ENCODE measurements around the gene ADM.

The ADM gene

DNA sequence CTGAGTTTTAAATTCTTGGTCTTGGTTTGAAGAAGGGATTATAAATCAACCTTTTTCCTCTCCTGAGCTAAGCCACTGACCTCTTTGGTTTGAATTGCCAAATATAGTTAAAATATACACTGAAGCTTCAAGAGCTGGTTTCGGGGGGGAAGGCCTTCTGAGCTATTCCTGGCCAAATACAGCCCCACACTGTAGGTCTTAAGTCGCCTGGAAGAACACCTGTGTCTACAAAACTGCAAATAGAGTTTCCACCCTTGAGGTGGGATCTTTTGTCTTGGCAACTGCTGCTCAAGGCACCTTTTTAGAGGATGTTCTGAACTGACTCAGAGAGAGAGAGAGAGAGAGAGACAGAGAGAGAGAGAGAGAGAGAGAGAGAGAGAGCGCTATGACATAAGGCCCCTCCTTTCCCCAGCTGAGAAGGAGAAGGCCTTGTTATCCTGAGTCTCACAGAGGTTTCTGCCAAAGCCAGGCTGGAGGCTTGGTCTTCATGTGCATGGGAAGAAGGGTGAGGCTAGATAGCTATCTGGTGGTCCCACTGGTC is 5.5 kb downstream of the ADM start:
- no peak for DNase-seq (ENCODE audit: low read depth)

DNA sequence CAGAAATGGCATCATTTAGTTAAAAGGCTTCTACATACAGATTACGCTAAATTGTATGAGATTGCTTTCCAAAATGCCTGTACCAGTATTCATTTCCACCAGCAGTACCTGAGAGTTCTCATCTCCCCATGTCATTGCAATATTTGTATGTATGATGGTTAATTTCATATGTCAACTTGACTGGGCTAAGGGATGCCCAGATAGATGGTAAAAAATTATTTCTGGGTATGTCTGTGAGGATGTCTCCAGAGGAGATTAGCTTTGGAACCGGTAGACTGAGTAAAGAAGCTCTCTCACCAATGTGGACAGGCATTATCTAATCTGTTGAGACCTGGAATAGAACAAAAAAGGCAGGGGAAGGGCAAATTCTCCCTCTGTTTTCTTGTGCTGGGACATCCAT is 6.9 kb downstream of the ADM start:
- DNase-seq (ENCODE audit: low read depth): no peak

DNA sequence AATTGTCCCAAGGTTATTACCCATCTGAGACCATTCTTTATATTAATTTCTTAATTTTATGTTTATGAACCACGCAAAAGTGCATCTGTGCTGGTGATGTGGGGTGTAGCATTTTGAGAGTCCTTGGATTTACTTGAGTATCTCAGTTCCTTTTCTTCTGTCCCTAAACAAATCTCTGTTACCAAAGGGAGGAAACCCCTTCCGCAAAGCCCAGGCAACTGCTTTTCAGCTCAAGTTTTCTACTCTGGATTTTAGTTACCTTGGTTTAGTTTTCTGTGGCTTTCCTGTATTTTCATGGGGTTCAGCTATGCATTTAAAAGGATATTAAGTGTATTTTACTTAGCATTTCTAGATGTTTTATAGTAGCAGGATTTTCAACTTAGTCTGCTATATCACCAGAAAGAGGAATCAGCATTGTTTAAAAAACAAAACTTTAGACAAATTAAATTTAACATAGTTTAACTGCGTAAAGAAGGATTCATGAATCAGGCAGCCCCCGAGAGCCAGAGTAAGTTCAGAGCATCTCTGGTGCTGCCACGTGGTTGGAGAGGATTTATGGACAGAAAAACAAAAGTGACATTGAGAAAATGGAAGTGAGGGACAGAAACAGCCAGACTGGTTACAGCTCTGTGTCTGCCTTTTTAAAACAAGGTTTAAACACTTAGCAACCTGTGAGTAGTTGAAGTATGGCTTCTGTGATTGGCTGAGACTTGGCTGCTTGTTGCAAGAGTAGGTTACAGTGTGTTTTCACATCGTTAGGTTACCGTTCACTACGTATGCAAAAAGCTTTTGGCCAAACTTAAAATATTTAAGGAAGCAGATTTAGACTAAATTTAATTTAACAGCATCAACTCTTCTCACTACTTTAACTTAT is 9.6 kb downstream of the ADM start:
- DNase-seq (ENCODE audit: low read depth): no peak

DNA sequence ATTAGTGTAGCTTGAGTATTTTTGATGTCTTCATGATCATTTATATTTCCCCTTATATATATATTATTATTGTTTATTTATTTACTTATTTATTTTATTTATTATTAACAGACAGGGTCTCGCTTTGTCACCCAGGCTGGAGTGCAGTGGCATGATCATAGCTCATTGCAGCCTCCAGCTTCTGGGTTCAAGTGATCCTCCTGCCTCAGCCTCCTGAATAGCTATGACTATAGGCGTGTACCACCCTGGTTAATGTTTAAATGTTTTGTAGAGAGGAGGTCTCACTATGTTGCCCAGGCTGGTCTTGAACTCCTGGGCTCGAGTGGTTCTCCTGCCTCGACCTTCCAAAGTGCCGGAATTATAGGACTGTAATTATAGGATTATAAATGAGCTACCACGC is 10.2 kb downstream of the ADM start:
- no peak for DNase-seq (ENCODE audit: low read depth)

DNA sequence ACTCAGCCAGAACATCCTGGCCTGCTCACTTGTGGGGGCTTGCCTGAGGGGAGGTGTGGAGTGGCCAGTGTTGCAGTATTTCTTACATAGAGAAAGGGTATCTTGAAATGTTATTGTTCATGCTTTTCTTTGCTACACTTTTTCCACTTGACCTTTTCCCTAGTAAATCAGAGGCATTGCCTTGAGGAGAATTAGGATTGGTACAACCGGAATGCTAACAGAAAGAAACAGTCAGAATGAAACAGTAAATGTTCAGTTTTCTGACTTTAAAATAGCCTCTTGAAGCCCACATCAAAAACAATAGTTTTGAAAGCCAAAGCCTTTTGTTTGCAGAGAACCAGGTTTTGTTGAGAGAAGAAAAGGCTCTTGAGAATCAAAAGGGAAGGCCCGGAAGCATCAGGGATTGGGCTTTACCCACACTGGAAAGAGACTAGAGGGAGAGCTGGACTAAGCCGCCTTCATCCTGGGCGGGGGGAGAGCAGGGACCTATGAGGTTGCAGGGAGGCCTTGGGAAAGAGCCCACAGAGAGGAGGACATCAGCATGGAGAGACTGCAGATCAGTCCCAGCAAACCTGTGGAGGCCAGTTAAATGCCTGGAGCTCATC is 12.4 kb downstream of the ADM start:
- DNase-seq (ENCODE audit: low read depth): no peak

DNA sequence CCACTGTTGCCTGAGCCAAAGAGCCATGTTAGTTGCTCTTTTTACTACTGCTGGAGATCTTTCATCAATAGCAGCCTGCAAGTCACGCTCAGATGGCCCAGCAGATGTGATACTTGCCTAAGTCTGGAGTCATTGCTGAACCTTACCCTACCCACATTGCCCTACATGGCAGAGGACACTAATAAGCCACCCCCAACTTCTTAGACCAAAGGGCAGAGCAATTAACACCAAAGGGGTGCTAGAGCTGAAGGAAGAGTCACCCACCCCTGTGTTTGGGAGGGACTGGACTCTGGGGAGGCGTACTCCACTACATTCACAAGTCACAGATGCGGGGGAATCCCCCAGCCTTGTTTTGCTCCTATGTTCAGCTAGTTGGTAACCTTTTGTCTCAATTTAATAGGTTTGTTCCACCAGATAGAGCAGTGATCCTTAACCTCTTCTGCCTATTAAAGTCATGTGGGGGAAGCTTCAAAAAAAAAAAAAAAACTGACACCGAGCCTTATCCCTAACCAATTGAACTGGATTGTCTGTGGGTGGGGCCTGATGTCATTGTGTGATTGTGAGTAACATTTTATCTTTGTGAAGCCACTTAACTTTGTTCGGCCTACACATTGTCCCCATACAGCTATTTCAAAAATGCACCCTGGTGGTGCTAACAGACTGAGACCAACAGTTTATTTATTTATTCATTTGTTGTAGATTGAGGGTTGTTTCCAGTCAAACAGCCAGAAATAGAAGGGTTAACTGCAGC is 13.1 kb downstream of the ADM start:
- no peak for DNase-seq (ENCODE audit: low read depth)

DNA sequence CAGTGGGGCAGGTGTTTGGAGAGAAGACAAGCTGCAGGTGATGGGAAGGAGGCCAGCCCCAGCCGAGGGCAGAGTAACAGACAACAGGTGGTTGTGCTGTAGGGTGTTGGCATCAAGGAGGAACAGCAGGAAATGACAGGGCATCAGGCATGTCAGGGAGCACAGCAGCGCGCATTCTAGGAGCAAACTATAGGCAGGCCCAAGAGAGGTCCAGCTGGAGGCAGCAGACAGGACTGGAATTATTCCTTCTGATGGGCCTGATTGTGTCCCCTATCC is 13.6 kb downstream of the ADM start:
- no peak for DNase-seq (ENCODE audit: low read depth)

DNA sequence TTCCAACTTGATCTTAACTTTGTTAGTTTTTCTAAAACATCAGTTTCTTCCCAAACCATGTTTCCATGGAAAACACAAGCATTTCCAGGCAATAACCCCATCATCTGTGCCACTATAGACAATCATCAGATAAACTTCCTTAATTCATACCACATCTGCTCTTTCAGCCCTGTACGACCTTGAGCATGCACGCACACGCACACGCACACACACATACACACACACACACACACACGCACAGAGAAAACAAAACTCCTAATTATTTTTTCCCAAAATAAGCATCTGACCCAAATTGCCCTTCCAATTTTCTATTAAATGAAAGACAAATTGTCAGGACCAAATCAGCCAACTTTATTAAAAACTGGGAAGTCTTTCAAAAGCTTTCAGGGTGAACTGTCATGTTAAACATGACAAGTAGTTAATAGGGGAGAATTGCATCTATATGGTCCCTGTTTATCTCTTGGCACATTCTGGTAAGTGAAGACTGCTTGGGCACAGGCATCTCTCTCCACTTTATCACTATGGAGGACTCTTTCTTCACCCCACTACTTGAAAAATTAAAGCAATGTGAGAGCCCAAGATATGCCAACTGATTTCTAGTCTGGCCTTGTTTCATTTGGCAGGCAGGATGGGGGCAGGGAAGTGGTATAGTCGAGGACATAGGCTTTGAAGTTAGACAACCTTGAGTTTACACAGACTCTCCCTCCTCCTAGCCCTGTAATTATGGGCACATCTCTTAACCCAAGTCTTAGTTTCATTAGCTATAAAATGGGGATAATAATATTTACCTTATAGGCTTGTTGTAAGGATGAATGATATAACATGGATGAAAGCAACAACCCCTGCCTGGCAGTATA is 15.1 kb downstream of the ADM start:
- DNase-seq (ENCODE audit: low read depth): no peak

DNA sequence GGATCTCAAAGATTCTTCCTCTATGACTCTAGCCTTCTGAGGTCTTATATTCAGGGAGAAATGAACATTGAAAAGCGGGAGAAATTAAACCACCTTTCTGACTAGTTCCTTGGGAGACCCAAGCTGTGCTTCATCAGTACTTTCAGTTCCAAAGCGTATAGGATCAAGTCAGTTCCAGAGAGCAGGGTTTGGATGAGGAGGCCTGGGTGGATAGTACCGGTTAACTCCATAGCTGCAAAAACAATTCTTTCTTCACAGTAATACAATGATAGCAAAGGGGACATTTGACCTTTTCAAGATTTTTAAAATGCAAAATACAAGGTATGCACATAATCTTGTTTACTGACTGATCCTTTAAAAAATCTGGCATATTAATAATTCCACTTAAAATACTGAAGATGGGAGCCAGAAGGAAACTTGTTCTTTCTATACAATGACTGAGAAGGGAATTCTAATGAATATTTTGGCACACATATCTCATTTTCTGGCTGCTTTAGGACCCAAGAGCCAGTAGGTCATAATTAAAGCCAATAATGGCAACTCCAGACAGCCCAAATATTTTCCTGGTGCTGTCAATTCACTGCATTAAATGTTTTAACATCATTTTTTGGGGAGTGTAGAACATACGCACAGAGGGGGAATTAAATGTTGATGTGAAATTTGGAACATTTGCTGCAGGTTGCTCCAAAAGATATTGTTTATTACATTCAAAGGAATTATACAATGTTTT is 16.0 kb downstream of the ADM start:
- no peak for DNase-seq (ENCODE audit: low read depth)

DNA sequence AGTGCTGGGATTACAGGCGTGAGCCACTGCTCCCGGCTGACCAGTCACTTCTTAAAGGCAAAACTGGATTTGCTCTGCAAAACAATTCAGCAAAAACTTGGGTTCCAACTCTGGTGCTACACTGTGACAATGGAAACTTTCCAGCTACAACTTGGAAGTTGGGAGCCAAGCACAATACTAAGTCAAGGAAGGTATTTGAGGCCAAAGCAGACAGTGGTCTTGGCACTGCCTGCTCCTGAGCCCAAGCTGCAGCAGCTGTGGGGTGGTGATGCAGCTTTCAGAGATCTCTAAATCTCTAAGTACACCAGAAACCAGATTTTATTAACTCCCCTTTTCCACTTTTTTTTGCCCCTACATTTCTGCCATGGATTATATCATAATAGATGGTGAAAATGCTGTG is 17.5 kb downstream of the ADM start:
- no peak for DNase-seq (ENCODE audit: low read depth)

DNA sequence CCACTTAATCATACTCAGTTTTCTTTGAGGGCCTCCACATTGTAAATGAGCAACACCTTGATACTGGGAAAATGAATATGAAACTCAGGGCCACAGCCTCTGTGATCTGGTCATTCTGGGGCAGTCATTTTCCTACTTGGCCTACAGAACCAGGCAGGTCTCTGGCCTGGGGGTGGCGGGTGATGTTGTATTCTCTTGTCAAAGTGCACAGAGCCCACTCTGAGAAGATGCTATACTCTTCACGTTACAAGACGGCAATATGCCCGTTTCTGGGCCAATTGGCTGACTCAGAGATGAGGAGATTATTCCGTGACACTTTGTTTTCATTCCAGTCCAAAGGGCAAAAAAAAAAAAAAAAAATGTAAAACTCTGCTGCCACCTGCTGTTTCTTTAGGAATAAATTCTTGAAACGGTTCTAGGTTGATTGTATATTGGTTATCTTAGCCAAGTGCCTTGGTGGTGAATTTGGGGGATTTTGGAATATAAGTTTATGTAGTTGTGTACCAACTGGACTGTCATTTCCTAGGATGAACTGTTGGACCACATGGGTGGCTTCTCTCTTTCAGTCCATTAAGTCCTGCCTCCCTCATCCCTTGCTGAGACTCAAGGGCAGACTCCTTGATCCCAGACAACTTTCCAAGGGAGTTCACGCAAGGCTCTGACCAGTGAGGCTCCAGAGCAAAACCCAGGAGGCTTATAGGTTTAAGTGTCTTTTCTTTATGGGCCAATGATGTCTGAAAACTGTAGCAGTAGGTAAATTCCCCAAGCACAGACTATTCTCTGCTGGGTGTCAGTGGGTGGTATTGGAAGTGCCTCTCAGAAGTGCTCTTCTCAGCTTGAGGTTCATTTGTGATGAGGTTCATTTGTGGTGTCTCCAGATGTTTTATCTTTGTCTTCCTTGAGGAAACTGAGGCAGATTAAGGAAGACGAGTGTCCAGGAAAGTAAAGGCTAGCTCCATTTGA is 18.2 kb downstream of the ADM start:
- no peak for DNase-seq (ENCODE audit: low read depth)

DNA sequence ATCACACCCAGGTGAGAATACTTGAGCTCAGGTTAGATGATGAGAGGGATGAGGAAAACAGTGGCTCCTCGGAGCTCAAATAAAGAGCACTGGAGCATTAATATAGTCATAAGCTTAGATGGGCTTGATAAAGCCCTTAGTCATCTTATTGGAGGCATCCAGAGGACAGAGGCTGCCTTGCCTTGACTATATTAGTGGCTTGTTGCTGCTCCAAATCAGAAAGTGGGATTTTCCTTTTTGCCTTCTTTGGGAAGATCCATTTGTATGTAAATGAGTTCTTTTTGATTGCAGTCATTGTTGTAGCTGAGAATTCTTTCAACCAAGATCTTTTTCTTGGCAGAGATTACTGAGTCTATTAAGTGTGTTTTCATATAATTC is 18.9 kb downstream of the ADM start:
- no peak for DNase-seq (ENCODE audit: low read depth)

DNA sequence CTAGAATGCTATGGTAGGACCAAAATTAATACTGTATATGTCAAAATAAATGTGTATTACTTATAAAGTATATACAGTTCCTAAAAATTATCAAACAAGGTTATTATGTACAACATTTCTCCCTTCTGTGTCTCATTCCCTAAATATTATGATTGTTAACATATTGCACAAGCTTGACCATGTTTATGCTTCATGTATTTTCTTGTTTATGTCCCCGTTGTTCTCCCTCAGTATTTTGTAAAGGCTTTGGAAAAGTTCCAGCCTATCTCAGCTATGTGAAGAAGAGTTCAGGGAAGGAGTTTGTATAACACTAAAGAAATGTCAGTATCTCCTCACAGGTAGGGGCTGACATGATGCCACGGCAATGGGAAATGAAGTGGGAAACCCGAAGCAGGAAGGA is 19.6 kb downstream of the ADM start:
- no peak for DNase-seq (ENCODE audit: low read depth)

DNA sequence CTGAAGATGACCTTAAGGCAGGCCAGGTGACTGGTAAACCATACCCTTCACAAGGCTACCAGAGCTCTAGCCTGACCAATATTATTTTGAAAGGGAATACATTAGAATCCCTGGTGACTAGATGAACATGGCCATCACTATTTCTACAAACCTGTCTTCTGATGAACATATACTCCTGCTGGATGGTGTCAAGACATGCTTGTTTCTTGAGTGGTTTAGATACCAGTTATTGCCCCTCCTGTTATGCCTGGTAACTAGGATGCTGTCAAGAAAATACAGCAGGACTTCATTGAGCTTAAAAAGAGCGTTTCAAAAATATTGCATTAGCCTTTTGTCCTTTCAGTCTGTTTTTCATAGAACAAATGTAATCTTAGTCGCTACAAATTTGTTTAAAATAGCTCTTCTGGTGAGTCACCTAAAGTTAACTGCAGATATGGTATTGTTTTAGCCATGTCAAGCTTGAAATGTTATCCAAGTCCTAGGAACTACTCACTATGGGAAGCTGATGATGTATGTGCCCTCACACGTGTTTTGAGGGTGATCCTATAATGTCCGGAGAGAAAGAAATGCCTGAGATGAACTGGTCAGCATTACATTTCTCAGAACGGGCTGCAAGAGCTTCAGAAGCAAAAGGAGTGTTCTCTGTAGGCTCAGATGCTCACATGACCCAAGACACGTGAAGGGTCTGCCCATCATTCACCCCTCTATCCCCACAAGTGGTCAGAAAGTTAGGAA is 20.6 kb downstream of the ADM start:
- DNase-seq (ENCODE audit: low read depth): no peak

DNA sequence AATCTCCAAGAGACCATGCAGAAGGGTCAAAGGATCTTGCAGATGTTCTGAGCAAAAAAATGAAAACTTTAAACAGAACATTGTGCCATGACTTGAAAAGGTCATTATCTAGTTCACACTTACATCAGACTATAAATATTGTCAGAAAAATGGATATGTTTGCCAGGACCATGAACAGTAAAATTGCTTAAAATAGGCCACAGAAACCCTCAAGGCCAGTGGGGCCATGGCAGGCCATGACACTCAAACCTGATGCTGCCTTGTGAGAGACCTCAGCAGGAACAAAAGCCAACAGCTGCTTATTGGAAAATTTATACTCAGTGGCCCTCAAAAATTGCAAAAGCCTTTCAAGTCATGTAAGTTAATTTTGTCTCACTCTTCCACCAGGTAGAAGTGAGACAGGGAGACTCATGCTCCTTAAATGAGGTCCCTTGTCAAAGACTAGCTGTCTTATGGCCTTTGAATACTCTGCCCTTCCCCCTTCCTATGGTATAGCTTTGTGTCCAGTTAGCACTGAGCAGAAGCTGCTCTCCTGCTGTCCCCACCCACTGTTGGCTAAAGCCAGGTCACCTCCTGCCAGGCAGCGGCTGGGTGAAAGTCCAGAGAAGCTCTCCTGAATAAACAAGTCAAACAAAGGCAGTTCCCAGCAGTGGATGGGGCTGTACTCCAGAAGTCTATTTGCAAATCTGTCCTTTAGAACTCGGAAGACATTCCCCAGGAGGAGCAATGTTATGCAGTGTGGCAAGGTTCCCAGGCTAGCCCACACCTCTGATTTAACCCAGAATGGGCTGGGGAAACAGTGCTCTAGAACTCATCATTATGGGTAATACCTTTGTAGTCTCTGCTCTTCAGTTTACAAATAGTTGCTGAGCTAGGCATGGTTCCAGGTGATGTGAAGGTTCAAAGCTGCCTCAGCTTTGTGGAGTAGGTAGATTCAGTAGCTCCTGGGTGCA is 21.4 kb downstream of the ADM start:
- no peak for DNase-seq (ENCODE audit: low read depth)

DNA sequence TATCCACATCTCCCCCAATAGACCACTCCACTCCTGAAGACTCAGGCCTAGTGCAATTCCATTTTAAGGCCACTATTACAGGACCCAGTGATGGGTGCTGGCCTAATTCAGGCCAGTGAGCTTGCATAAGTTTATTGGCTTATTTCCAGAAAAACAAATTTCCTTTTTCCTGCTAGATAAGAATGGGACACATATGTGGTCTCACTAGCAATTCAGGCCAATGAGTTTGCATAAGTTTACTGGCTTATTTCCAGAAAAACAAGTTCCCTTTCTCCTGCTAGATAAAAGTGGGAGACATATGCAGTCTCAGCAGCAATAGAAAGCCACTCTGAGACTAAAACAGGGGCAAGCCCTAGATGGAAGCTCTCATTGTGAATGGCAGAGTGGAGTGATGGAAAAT is 22.4 kb downstream of the ADM start:
- DNase-seq (ENCODE audit: low read depth): no peak

DNA sequence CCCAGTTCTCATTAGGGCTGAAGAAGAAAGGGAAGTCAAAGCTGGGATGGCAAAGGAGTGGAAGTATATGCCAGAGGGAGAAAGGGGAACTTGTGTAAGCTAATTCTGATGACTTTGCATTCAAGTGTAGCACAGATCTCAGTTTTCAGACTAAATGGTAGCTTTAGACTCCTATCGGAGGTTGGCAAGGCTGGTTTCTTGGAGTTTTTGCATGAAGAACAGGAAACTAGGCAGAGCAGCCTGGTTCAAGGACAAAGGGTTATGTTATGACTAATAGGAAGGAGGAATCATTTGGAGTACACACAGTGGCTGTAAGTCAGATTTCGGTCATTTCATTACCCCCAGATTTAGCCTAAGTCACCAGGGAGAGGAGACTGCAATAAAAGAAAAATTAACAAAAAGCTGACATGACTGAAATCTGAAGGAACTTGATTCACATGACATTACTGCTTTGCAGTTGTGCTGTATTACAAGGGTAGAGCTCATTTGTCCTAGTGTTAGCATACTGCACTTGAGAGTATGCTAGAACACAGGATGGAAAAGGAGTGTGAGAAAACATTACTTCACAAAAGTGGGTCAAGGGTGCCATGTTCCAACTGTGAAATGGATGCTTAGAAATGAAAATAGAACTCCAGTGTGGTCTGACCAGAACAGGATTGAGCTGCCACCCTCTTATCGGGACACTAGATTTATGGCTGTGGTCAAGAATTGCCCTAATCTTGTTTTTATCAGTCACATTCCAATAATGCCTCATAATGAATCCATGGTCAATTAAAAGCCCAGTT is 23.6 kb downstream of the ADM start:
- no peak for DNase-seq (ENCODE audit: low read depth)

DNA sequence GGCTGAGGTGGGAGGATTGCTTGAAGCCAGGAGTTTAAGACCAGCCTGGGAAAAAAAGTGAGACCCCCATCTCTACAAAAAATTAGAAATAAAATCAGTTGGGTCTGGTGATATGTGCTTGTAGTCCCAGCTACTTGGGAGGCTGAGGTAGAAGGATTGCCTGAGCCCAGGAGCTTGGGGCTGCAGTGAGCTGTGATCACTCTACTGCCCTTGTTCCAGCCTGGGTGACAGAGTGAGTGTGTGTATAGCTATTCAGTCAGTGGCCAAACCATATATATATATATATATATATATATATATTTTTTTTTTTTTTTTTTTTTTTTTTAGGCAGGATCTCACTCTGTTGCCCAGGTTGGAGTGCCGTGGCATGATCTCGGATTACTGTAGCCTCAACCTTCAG is 24.5 kb downstream of the ADM start:
- DNase-seq (ENCODE audit: low read depth): no peak
